Right atrium auricular region (tissue), 2 donors: ENCODE data around the gene PSENEN. TPM values are rescaled to one million over a fixed set of nuclear protein-coding genes. Genes with fewer than 3 reads are reported as not detected.

ENCODE experiments used
- DNase-seq: peaks from one replicate; pipeline ENCODE4 v3.0.0-alpha.2; 2019; ENCODE audit warnings: low spot score
- H3K27ac ChIP-seq, 2 donors: fragments of 200-600 bp; sonication (generic); 1 replicate in 1 of 2; 2 replicates in 1 of 2; pipeline ENCODE4 v1.5.1; 2016 to 2019
- H3K27me3 ChIP-seq, 2 donors: fragments of 200-600 bp; sonication (generic); one replicate each; pipeline versions ENCODE4 v1.5.1 to v1.6.0; 2017 to 2019
- H3K36me3 ChIP-seq: fragments of 200-600 bp; sonication (generic); one replicate; pipeline ENCODE4 v1.5.1; 2016
- H3K4me1 ChIP-seq, 2 donors: fragments of 200-600 bp; sonication (generic); one replicate each; pipeline versions ENCODE4 v1.5.1 to v1.6.0; 2017 to 2019
- H3K4me3 ChIP-seq, 2 donors: fragments of 200-600 bp; sonication (generic); 1 replicate in 1 of 2; 2 replicates in 1 of 2; pipeline ENCODE4 v1.5.1; 2017 to 2019; ENCODE audit warnings: mild to moderate bottlenecking in 1 of 2, moderate library complexity in 1 of 2
- H3K9me3 ChIP-seq, 2 donors: fragments of 200-600 bp; sonication (generic); one replicate each; pipeline ENCODE4 v1.5.1; 2019
- CTCF ChIP-seq, 2 donors: fragments of 200-600 bp; sonication (generic); IDR thresholded peaks; one replicate each; pipeline ENCODE4 v1.5.1; 2019; ENCODE audit warnings: antibody characterized with exemption in 2 of 2
- total RNA-seq, 2 donors: library from RNA; depleted of rRNA; stranded (reverse); fragments of >200 nt; gene quantifications; one replicate each; pipeline ENCODE4 v1.1.0, GENCODE V29; 2016

PSENEN gene
- total RNA-seq, 2 donors from 2014 or later, result 26.1 to 35.0 TPM

DNA sequence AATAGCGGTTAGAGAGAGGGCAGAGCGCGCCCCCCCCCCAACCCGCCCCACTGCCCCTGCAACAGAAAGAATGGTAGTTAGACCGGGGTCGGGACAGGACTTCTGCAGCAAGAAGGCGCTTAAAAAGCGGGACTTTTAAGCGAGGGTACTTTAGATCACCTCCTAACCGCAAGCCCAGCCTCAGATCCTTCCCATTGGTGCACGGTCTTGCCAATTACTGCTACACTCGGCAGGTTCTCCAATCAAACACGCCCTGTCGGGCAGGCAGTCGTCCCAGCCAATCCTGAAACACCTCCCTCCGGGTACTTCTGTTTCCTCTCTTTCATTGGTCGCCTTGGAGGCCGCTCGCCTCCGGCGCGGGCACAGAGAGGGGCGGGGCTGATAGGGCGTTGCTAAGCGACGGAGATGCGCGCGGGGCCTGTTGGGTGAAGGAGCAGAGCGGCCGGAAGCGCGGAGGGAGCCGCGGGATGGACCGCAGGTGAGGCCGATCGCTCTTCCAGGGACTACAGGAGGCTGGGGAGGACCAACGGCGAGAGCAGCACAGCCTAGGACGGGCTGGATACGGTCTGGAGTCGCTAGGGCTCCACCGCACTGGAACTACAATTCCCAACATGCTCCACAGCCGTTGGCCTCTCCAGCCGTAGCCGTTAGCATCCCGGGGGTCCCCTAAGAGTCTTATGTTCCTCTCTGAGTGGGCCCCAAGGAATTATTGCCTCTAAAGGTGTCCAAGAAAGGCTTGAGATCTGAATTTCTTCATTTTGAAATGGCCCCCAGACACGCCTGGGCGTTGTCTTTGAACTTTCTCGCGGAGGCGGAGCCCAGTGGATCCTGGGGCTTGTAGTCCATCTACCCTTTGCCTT is 12.5 kb downstream of the PSENEN start, which contains the start of gene PROSER3:
TSS of gene PROSER3 (plus strand) at position 428 of the 860 bp plus-strand sequence. CDS start at position 468, 40 bp downstream.
- no peak for TF ChIP-seq CTCF (IDR thresholded peaks at IDR 0.05)
- DNase-seq, result peak; percentile 100
- Histone ChIP-seq H3K4me1 (peaks cover 0 to 43% of the 10 kb centered on the region in 2 donors), H3K36me3 (peaks cover 30% of the 10 kb centered on the region), H3K27me3 (no peaks in the 10 kb centered on the region), H3K4me3 (peak within 1 kb of the TSS; percentile 83 to 93), H3K27ac (peak within 1 kb of the TSS; percentile 97 to 98), H3K9me3 (no peaks in the 10 kb centered on the region)

- Histone ChIP-seq H3K27ac (no peak overlapping the region), H3K9me3 (no peaks in the 10 kb centered on the region), H3K4me1 (peaks cover 0 to 43% of the 10 kb centered on the region in 2 donors), H3K36me3 (peaks cover 21% of the 10 kb centered on the region), H3K27me3 (no peaks in the 10 kb centered on the region), H3K4me3 (no peak overlapping the region)
- no peak for TF ChIP-seq CTCF (IDR thresholded peaks at IDR 0.05)
- DNase-seq, result no peak
Measured at GRCh38 chr19:35759697-35760096, 14.2 kb downstream of the PSENEN start.

- H3K36me3 ChIP-seq, result peaks cover 29% of the 10 kb centered on the region
- TF ChIP-seq CTCF (IDR thresholded peaks at IDR 0.05), result no peak
- no peaks in the 10 kb centered on the region for H3K27me3 ChIP-seq
- H3K9me3 ChIP-seq, result no peaks in the 10 kb centered on the region
- H3K27ac ChIP-seq, result no peak overlapping the region
- peaks cover 0 to 33% of the 10 kb centered on the region in 2 donors for H3K4me1 ChIP-seq
- no peak overlapping the region for H3K4me3 ChIP-seq
- no peak for DNase-seq
Measured at GRCh38 chr19:35760711-35761349, 15.4 kb downstream of the PSENEN start.

GRCh38 chr19:35764432-35765315 is 19.2 kb downstream of the PSENEN start:
- H3K36me3 ChIP-seq, result peaks cover 29% of the 10 kb centered on the region
- DNase-seq, result no peak

More at GRCh38 chr19:35764432-35765315, 19.2 kb downstream of the PSENEN start:
- TF ChIP-seq CTCF (IDR thresholded peaks at IDR 0.05), result no peak
- H3K27ac ChIP-seq, result no peak overlapping the region
- H3K4me1 ChIP-seq, result peaks cover 0 to 8% of the 10 kb centered on the region in 2 donors
- no peaks in the 10 kb centered on the region for H3K27me3 ChIP-seq
- no peaks in the 10 kb centered on the region for H3K9me3 ChIP-seq
- H3K4me3 ChIP-seq, result no peak overlapping the region
